GM19035 (cell line): ENCODE data around the gene ZBTB16.

Experiments used
- ATAC-seq: cut with Tn5 transposase; IDR thresholded peaks from one replicate; pipeline ENCODE4 v1.9.1; 2021; ENCODE audit not compliant: unreplicated experiment

ZBTB16 gene

DNA sequence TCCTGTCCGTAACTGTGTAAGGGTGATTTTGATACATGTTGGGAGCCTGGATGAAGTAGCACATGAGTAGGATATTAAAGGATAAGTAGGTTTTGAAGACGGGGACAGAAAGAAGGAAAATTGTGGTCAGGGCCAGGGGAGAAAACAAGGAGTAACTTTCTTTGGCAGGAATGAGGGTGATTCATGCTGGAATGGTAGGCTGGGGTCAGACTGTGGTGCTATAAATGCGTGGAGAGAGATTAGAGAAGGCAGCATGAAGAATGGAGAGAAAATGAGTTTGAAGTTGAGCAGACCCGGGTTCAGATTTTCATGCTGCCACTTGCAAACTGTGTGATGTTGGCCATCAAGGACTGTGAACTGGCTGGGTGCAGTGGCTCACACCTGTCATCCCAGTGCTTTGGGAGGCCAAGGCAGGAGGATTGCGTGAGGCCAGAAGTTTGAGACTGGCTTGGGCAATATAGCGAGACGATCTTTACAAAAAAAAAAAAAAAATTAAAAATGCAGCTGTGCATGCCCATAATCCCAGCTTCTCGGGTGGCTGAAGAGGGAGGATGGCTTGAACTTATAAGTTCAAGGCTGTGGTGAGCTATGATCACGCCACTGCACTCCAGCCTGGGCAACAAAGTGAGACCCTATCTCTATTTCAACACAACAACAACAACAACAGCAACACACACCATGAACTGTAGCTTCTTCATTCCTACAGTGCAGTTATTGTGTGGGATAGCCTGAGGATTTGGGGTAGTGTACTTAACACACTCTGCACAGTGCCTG is 22.3 kb downstream of the ZBTB16 start:
- ATAC-seq, result no peak

DNA sequence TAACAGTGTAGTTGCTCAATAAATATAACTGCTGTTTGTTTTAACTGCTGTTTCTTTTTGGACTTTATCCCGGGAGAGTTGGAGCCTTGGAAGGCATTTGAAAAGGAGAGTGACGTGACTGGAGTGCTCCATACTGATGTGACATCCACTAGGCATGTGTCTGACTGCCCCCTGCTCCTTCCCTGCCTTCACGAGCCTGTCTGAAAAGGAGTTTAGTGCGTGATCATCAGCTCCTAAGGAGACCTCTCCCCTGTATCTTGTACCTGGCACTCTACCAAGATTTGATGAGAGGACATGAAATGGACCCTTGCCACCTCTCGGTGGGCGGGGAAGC is 22.9 kb downstream of the ZBTB16 start:
- ATAC-seq, result no peak

- no peak for ATAC-seq
Observed at GRCh38 chr11:114082767-114083181, 23.3 kb downstream of the ZBTB16 start.

GRCh38 chr11:114083391-114084252 is 24.1 kb downstream of the ZBTB16 start:
- ATAC-seq, result no peak

- no peak for ATAC-seq
Observed at GRCh38 chr11:114084414-114084813, 24.9 kb downstream of the ZBTB16 start.

DNA sequence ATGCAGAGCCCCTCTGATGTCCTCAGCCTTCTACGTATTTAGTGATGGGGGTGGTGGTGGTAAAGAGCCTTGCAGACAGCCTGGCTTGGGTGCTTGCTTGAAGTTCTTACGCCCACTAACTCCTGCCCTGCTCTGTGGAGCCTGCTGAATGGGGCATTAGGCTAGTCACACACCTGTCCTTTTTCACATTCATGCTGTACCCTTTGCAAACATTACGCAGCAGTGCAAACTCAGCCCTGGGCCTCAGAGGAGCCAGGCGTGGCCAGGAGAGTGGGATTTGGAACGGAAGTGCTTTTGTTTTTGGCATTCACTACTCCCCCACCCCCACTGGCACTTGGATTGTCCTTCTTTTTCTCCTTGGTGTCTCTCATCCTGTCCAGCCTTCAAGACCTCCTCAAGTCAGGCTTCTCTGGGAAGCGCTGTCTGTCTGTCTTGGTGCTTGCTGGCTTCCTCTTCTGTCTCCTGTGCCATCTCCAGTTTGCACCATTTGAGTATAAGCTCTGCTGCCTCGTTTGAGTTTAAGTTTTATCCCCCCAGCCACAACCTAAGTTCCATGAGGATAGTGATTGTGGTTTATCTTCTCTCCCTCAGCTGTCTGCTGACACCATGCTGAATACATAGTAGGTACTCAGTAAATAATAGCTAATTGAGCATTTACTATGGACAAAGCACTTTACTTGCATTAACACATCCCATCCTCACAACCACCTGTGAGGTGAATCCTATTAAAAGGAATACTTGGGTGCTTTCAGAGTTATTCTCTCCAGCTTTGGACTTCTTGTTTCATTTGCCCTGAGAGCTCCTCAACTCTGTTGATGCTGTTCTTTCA is 26.7 kb downstream of the ZBTB16 start:
- ATAC-seq, result no peak

DNA sequence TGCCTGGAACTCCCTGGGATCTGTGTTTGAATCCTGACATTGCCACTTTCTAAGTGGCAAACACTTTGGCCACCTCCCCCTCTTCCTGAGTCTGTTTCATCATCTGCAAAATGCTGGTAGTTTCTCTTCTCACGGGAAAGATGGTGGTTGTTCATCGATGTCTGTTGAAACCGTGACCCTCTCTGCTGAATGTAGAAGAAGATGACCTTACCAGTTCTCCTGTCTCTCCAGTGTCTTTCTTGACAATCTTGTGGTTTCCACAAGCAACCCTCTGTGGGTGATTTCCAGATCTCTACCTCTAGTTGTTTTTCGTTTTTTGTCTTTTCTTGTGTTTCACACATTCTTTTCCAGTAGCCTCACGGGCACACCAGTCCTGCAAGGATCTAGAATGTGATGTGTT is 27.5 kb downstream of the ZBTB16 start:
- ATAC-seq, result no peak

- no peak for ATAC-seq
Observed at GRCh38 chr11:114088216-114088615, 28.7 kb downstream of the ZBTB16 start.

- ATAC-seq, result no peak
Observed at GRCh38 chr11:114088836-114089235, 29.3 kb downstream of the ZBTB16 start.

DNA sequence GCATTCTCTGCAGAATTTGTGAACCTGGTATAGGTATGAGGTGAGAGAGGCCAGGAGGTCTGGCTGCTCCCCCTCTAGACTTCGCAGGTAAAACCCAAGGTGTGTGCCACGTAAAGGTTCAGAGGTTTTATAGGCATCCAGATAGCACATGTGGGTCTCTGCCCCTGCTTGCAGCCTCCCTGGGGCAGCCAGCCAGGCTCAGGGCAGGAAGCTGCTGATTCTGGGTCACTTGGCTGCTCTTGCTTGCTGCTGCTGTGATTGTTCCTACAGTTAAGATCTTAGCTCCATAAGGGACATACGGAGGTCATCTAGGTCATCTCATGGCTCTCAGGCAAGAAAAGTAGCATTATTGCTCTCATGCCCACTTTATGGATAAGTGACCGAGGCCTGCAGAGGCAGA is 30.2 kb downstream of the ZBTB16 start:
- ATAC-seq, result no peak

DNA sequence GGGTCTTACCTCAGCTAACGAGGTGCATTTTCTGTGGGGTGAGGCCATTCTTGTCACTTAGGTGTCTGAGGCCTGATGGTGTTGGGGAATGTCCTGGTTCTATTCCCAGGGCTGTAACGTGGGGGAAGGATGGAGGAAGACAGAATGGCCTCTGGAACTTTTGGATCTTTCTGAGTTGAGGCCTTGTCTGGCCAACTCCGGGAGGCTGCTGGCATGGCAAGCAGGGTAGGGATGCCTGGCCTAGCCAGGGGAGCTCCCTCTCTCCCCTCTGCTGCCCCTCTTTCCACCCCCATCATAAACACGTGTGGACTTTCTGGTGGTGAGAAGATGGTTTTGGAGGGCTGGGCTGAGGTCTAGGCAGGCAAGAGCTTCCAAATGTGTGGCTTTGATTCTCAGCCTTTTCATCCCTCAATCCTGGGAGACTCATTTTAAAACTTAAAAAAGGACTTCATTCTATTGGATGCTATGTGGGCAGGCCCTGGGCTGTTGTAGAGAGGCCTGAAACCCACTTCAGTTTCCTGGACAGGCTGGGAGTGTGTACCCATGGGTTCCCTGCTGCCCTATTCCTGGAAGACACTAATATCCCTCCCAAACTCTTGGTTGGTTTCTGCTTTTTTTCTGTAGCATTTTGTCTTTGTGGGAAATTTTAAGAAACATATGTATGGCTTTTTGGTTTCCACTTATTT is 30.9 kb downstream of the ZBTB16 start:
- no peak for ATAC-seq

GRCh38 chr11:114090976-114091375 is 31.5 kb downstream of the ZBTB16 start:
- no peak for ATAC-seq

DNA sequence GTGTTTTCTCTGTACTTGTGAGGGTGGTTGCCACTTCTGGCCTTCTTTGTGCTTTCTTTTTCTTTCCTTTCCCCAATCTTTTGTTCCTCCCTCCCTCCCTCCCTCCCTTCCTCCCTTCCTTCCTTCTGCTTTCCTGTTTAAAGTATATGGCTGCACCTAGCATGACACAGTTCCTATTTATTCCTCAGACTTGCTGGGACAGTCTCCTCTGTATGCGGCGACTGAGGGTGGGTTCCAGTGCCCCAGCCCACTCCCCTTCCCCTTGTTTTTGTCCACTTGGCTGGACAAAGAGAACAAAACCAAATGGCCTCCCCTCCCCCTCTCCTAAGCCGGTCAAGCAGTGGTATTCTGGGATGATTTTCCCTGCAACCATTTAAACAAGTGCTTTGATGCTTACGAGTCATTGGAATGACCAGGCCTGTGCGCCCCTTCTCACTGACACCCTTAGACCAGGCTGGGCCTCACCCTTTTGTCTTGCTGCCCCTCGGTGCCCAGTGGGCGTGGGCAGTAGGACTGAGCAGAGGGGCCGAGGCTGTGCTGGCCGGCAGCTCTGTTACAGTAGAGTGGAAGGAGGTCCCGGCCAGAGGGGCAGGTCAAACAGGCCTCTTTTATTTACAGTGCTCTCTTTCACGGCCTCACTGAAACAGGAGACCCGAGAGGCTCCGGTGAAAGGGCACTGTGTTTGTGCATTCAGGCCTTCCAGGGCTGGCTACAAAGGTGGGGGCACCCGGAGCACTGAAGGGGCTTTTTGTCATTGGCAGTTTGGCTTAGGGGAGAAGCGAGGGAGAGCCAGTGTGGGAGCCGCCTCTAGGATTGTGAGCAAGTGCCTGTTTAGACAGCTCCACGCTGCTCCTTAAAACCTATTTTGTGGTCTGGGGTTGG is 32.2 kb downstream of the ZBTB16 start:
- ATAC-seq, result no peak

DNA sequence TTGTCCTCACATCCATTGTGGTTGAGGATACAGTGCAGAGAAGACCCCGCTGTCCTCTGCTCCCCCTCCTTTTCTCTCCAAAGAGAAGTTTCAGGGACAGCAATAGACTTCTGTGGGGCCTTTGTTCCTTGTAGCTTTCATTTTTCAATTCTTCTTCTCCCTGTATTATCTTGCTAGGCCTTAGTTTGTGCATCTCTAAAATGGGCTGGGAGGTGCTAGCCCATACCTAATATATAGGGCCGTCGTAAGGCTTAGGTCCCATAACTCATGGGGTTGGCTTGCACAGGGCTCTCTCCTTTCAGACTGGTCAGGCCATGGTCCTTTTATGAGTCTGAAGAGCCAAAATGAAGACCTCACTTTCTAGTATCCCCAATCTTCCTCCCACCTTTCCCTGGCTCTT is 33.0 kb downstream of the ZBTB16 start:
- ATAC-seq, result no peak

- ATAC-seq, result no peak
Observed at GRCh38 chr11:114092953-114093352, 33.4 kb downstream of the ZBTB16 start.

GRCh38 chr11:114094516-114094915 is 35.0 kb downstream of the ZBTB16 start:
- no peak for ATAC-seq

GRCh38 chr11:114095899-114096298 is 36.4 kb downstream of the ZBTB16 start:
- ATAC-seq, result no peak

- ATAC-seq, result no peak
Observed at GRCh38 chr11:114097832-114098231, 38.3 kb downstream of the ZBTB16 start.

GRCh38 chr11:114098927-114099326 is 39.4 kb downstream of the ZBTB16 start:
- no peak for ATAC-seq
